T-cell (primary cell): ENCODE measurements around the gene NUDT3. TPM values are rescaled to one million over a fixed set of nuclear protein-coding genes. Genes with fewer than 3 reads are reported as not detected.

Experiments
- ATAC-seq, 4 experiments: fragments of 200-7000 bp in 3 of 4; fragments of 150-1000 bp in 1 of 4; cut with Tn5 transposase; replicated peaks in 1 of 4; 1 replicate in 3 of 4; 2 replicates in 1 of 4; pipeline ENCODE4 v1.10.0; 2021; ENCODE audit warnings: moderate library complexity in 3 of 4, mild to moderate bottlenecking in 2 of 4, moderate number of reproducible peaks in 1 of 4
- CTCF ChIA-PET, 2 donors: fragments of 300-600 bp; sonication (Branson Sonifier 250); formaldehyde crosslinking; loops; one replicate each; lab custom pipeline; 2022; ENCODE audit warnings: antibody characterized with exemption in 2 of 2; lab: Charles Lee
- POLR2A ChIA-PET, 2 donors: fragments of 300-600 bp; sonication (Branson Sonifier 250); formaldehyde crosslinking; loops; one replicate each; lab custom pipeline; 2022; ENCODE audit warnings: antibody characterized with exemption in 2 of 2; lab: Charles Lee
- DNase-seq, 35 experiments: peaks; one replicate each; pipeline versions ENCODE4 v3.0.0 to v3.0.0-alpha.2; 2013 to 2023
- H3K27ac ChIP-seq: one replicate; pipeline ENCODE4 v1.5.1; 2013; ENCODE audit warnings: low read length
- H3K27me3 ChIP-seq, 2 experiments: replicated peaks in 1 of 2; 1 replicate in 1 of 2; 2 replicates in 1 of 2; pipeline versions ENCODE4 v1.6.1 to v1.7.0; 2013; ENCODE audit warnings: low read length in 1 of 2, mixed read lengths in 1 of 2; ENCODE audit not compliant: control insufficient read depth in 2 of 2, insufficient read depth in 2 of 2; ENCODE audit errors: extremely low read depth in 1 of 2
- H3K36me3 ChIP-seq, 2 donors: 1 replicate in 1 of 2; 2 replicates in 1 of 2; pipeline versions ENCODE4 v1.6.1 to v1.7.0; 2013; ENCODE audit warnings: low read length in 1 of 2; ENCODE audit not compliant: control insufficient read depth in 2 of 2, insufficient read depth in 1 of 2; ENCODE audit errors: extremely low read depth in 1 of 2
- H3K4me1 ChIP-seq, 2 experiments: 1 replicate in 1 of 2; 2 replicates in 1 of 2; pipeline versions ENCODE4 v1.6.1 to v1.7.0; 2013; ENCODE audit warnings: low read length in 2 of 2, mixed read lengths in 1 of 2; ENCODE audit not compliant: insufficient read depth in 2 of 2, control insufficient read depth in 1 of 2; ENCODE audit errors: extremely low read depth in 1 of 2
- H3K4me3 ChIP-seq, 2 donors: 1 replicate in 1 of 2; 2 replicates in 1 of 2; pipeline versions ENCODE4 v1.5.1 to v1.7.0; 2013; ENCODE audit warnings: mild to moderate bottlenecking in 2 of 2, low read length in 1 of 2, moderate library complexity in 1 of 2; ENCODE audit not compliant: control insufficient read depth in 1 of 2; ENCODE audit errors: extremely low read depth in 1 of 2
- H3K9me3 ChIP-seq: 2 replicates; pipeline ENCODE4 v1.7.0; 2013
- H3K27ac Mint-ChIP-seq, 2 donors: one replicate each; pipeline ENCODE4 v1.8.0; 2020 to 2021; ENCODE audit warnings: mild to moderate bottlenecking in 2 of 2, mixed read lengths in 2 of 2
- H3K27me3 Mint-ChIP-seq, 2 donors: one replicate each; pipeline ENCODE4 v1.8.0; 2021 to 2022; ENCODE audit warnings: mixed read lengths in 2 of 2
- H3K36me3 Mint-ChIP-seq: one replicate; pipeline ENCODE4 v1.8.0; 2021; ENCODE audit warnings: mixed read lengths
- H3K4me1 Mint-ChIP-seq, 3 donors: one replicate each; pipeline ENCODE4 v1.8.0; 2020 to 2022; ENCODE audit warnings: mixed read lengths in 3 of 3, mild to moderate bottlenecking in 1 of 3
- H3K4me3 Mint-ChIP-seq, 3 donors: one replicate each; pipeline ENCODE4 v1.8.0; 2020 to 2022; ENCODE audit warnings: mild to moderate bottlenecking in 3 of 3, mixed read lengths in 3 of 3, moderate library complexity in 3 of 3
- H3K9me3 Mint-ChIP-seq, 3 donors: one replicate each; pipeline ENCODE4 v1.8.0; 2020 to 2022; ENCODE audit warnings: mixed read lengths in 3 of 3
- WGBS: methylation state at CpG from one replicate; pipeline ENCODE4 v1.1.5; 2013; ENCODE audit warnings: missing lambda C conversion rate; ENCODE audit not compliant: insufficient coverage; 5-methylcytosine and 5-hydroxymethylcytosine counted together
- total RNA-seq, 35 experiments: library from RNA in 6 of 35; stranded (reverse) in 6 of 35; fragments of 120-200 nt in 1 of 35; gene quantifications; one replicate each; pipeline versions ENCODE4 v1.2.1 to v1.2.4 and lab custom pipeline; 2013 to 2026

NUDT3 gene
- total RNA-seq, 5 donors from 2014 or later (not counting 1 experiment from before 2014, with no cell fraction given): 23.5 to 31.0 (median 28.9) TPM

DNA sequence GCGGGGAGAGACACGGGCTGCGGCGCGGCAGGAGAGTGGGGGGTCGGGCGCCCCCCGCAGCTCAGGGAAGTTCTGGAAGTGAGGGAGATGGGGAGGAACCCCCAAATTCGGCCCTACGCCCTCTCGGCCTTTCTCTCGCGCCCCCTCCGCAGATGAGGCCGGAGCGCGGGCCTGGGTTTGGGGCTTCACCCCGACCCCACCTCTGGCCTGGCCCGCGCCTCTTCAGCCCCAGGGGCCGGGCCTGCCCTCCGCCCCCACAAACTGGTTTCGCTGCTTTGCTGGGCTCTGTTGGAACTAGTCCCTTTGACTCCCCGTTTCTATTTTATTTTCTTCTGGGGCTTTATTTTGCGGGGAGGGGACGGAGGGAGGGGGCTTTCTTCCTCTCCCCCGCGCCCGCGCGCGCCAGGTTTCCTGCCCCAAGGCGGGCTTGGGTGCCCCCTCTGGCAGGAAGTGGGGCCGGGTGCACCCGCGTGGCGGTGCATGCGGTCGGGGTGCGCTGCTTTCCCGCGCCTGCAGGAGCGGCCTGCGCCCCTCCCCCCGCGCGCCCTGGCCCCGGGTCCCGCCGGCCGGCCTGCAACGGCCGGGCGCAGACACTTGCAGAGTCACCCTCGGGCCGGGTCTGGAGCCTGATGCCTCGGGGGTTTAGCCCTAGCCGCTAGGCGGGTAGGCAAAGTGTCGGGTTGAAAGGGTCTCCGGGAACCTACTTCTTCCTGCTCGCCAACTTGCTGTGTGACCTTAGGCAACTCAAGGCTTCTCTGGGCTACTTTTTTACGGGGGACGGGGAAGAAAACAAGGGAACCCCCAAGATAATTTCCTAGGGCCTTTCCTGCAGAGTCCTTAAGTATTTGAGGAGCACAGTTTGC, 154.5 kb downstream of the NUDT3 start:
- Mint-ChIP-seq H3K27me3 (no peaks in the 10 kb centered on the region), H3K36me3 (peaks cover 12% of the 10 kb centered on the region), H3K27ac (peak overlapping the region; percentile 89 to 96), H3K4me3 (peak overlapping the region; percentile 76 to 85 (median 83)), H3K4me1 (peaks cover 41 to 50% (median 48%) of the 10 kb centered on the region in 3 donors), H3K9me3 (no peaks in the 10 kb centered on the region)
- CTCF ChIA-PET: no interaction called here
- no peaks in the 10 kb centered on the region for H3K9me3 ChIP-seq
- POLR2A ChIA-PET: no interaction called here
- peak overlapping the region; percentile 75 to 86 for H3K4me3 ChIP-seq
- WGBS: 0% methylated on average over 42 of the region's 64 CpGs
- peaks cover 17 to 44% of the 10 kb centered on the region in 2 experiments for H3K4me1 ChIP-seq
- DNase-seq: peak; percentile 48 to 81 (median 65)
- ATAC-seq: peak; percentile 25 to 41 (median 32)
- H3K27me3 ChIP-seq: no peaks in the 10 kb centered on the region
- H3K36me3 ChIP-seq: peaks cover 17 to 23% of the 10 kb centered on the region in 2 donors
- H3K27ac ChIP-seq: peak overlapping the region; percentile 80

DNA sequence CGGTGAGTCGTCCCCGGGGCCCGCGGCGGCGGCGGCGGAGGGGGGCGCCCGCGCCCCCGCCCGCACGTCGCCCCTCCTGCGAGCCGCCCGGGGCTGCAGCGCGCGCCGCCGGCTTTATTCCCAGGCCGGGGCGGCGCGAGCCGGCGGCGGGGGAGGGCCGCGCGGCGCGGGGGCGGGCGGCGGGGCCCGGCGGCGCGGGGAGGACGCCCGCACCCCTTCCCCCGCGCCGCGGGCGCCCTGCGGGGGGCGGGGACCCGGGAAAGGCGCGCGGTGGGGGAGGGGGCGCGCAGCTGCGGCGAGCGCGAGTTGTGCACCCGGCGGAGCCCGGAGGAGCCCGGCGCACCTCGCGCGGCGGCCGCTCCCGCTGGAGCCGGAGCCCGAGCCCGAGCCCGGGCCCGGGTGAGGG, 155.2 kb downstream of the NUDT3 start:
- H3K9me3 ChIP-seq: no peaks in the 10 kb centered on the region
- H3K36me3 Mint-ChIP-seq: peaks cover 8% of the 10 kb centered on the region
- H3K27ac Mint-ChIP-seq: no peak overlapping the region
- no peaks in the 10 kb centered on the region for H3K27me3 ChIP-seq
- peak in 14 of 35 experiments; percentile 17 to 63 (median 29) for DNase-seq
- H3K36me3 ChIP-seq: peaks cover 17% of the 10 kb centered on the region in 2 donors
- ATAC-seq: peak; percentile 5 to 15 (median 9)
- POLR2A ChIA-PET: interaction anchor here (0.5 to 1.3 kb wide), 13 partner anchors 10 to 1252 kb away, joined by 3 to 10 read pairs (median 4); partner anchors contain the start of genes RPS10 (in 1 of the 2) and SMIM29 (in 1 of the 2)
- no peaks in the 10 kb centered on the region for H3K9me3 Mint-ChIP-seq
- H3K4me1 ChIP-seq: peaks cover 15 to 39% of the 10 kb centered on the region in 2 experiments
- H3K4me3 ChIP-seq: peak overlapping the region; percentile 75 to 94
- H3K4me3 Mint-ChIP-seq: peak overlapping the region in 1 of 3 donors; percentile 91
- CTCF ChIA-PET: interaction anchor here in 1 of 2 donors (1.0 to 1.3 kb wide), 3 partner anchors 10 to 42 kb away, joined by 4 to 7 read pairs (median 6); partner anchors contain the start of gene SMIM29
- H3K4me1 Mint-ChIP-seq: peaks cover 35 to 44% (median 42%) of the 10 kb centered on the region in 3 donors
- WGBS: under 1% methylated on average over 68 of the region's 78 CpGs
- no peaks in the 10 kb centered on the region for H3K27me3 Mint-ChIP-seq
- peak overlapping the region; percentile 80 for H3K27ac ChIP-seq

DNA sequence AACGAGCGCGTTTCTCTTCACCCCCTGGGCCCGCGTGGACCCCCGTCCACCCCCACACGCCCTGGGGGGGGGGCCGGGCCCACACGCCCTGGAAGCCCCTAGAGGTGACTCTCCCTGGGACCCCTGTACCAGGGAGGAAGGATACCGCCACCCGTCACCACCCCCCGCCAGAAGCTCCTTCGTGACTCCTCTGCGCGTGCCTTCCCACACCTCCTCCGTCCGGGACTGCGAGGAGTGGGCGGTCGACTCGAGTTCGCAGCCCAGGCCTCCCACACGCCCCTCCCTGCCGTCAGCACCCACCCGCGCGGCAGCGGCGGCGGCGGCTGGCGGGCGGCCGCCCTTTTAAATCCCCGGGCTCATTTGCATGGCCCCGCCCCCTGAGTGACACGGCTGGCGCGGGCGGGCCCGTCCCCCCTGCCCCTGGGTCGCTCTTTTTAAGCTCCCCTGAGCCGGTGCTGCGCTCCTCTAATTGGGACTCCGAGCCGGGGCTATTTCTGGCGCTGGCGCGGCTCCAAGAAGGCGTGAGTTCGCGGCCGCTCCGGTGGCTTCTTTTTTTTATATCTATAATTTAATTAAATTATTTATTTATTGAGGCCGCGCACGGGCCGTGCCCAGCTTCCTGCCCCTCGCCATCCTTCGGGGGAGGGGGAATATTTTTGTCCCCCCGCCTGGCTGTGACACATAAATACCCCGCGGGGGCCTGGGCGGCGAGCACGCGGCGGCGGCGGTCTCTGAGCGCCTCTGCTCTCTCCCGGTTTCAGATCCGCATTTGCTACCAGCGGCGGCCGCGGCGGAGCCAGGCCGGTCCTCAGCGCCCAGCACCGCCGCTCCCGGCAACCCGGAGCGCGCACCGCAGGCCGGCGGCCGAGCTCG, 155.8 kb downstream of the NUDT3 start, which contains the start of gene HMGA1:
HMGA1 (plus strand) TSS at position 431 of the 873 bp plus-strand sequence. CDS start 3,908 bp downstream, outside the sequence.
- peak within 1 kb of the TSS; percentile 99 for H3K27ac ChIP-seq
- ATAC-seq (peak; percentile 72 to 76 (median 73)), DNase-seq (peak; percentile 77 to 95 (median 86))
- no peaks in the 10 kb centered on the region for H3K27me3 Mint-ChIP-seq
- peaks cover 29 to 37% (median 37%) of the 10 kb centered on the region in 3 donors for H3K4me1 Mint-ChIP-seq
- peak within 1 kb of the TSS; percentile 86 to 91 (median 89) for H3K4me3 Mint-ChIP-seq
- H3K9me3 Mint-ChIP-seq: no peaks in the 10 kb centered on the region
- POLR2A ChIA-PET: interaction anchor here (0.5 to 1.3 kb wide), 15 partner anchors 10 to 1252 kb away, joined by 3 to 10 read pairs (median 4); partner anchors contain the start of genes RPS10 (in 1 of the 2) and SMIM29 (in 1 of the 2)
- no peaks in the 10 kb centered on the region for H3K9me3 ChIP-seq
- H3K36me3 Mint-ChIP-seq: peaks cover 5% of the 10 kb centered on the region
- H3K36me3 ChIP-seq: peaks cover 10 to 12% of the 10 kb centered on the region in 2 donors
- CTCF ChIA-PET: interaction anchor here (0.7 to 1.3 kb wide), 6 partner anchors 9 to 446 kb away, joined by 3 to 7 read pairs (median 4); partner anchors contain the start of gene SMIM29 (in 1 of the 2)
- H3K27me3 ChIP-seq: no peaks in the 10 kb centered on the region
- under 1% methylated on average over 73 of the region's 91 CpGs for WGBS
- H3K4me1 ChIP-seq: peaks cover 15 to 36% of the 10 kb centered on the region in 2 experiments
- H3K27ac Mint-ChIP-seq: peak within 1 kb of the TSS; percentile 96 to 97
- peak within 1 kb of the TSS; percentile 75 to 94 for H3K4me3 ChIP-seq

DNA sequence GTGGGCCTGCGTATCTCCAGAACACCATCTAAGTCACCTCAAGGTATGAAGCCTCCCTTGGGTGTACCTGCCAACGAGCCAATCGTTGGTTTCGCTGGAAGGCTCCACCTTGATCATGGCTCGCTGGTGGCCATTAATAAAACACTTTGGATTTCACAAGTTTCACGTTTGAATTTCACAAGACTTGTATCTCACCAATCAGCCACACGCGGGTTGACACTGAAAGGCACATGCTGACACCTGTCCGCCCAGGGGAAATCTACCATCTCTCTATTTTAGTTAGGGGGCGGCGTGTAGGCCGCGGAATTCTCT, 156.4 kb downstream of the NUDT3 start:
- H3K9me3 Mint-ChIP-seq: no peaks in the 10 kb centered on the region
- CTCF ChIA-PET: interaction anchor here (0.7 to 1.3 kb wide), 5 partner anchors 8 to 445 kb away, joined by 3 to 7 read pairs (median 4); partner anchors contain the start of gene SMIM29 (in 1 of the 2)
- POLR2A ChIA-PET: interaction anchor here in 1 of 2 donors (0.5 to 1.3 kb wide), 3 partner anchors 13 to 918 kb away, joined by 4 to 10 read pairs (median 5); no protein-coding TSS in a partner anchor
- peaks cover 29 to 32% (median 32%) of the 10 kb centered on the region in 3 donors for H3K4me1 Mint-ChIP-seq
- H3K27me3 Mint-ChIP-seq: no peaks in the 10 kb centered on the region
- DNase-seq: peak in 33 of 35 experiments; percentile 50 to 84 (median 69)
- WGBS: 2% methylated on average over 9 of the region's 13 CpGs
- no peaks in the 10 kb centered on the region for H3K27me3 ChIP-seq
- H3K36me3 ChIP-seq: peaks cover 4 to 10% of the 10 kb centered on the region in 2 donors
- H3K9me3 ChIP-seq: no peaks in the 10 kb centered on the region
- peak overlapping the region; percentile 62 to 94 for H3K4me3 ChIP-seq
- peaks cover 2% of the 10 kb centered on the region for H3K36me3 Mint-ChIP-seq
- H3K27ac ChIP-seq: peak overlapping the region; percentile 99
- peak; percentile 44 to 54 (median 47) for ATAC-seq
- H3K27ac Mint-ChIP-seq: peak overlapping the region; percentile 96 to 97
- peak overlapping the region; percentile 86 to 91 (median 89) for H3K4me3 Mint-ChIP-seq
- peaks cover 15 to 35% of the 10 kb centered on the region in 2 experiments for H3K4me1 ChIP-seq

DNA sequence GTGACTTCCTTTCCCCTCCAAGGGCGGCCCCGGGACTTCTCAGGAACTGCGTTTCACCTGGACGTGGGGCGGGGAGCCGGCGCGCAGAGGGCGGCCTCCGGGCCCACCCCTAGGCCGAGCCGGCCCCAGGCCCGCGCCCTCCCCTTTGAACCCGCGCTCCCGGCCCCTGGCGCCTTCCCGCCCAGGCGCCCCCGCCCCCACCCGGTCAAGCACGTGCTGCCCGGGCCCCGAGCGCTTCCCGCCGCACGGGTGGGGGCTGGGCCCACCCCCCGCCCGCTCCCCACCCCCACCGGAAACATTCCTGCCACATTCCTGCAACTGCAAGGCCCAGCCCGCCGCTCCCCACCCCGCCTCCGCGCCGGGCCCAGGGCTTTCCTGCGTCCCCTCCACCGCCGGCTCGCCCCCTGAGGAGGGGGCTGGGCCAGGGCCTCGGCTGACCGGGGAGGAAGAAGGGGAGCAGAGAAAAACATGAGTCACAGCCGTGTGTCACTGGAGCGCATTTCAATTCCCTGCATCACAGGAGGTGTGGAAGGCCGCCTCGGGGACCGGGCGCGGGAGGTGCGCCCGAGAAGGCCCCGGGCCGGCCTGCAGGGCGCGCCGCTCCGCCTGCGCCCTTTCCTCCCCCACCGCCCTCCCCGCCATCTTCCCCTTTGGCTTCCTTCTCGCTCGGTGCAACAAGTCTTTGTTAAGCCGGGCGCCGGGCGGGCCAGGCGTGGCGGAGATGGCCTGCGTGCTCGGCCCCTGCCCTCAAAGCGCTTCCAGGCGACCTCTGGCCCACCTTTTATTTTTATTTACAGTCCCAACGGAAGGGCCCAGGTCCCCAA, 156.9 kb downstream of the NUDT3 start:
- peaks cover 0 to 5% of the 10 kb centered on the region in 2 donors for H3K36me3 ChIP-seq
- H3K4me3 ChIP-seq: peak overlapping the region; percentile 62 to 94
- H3K9me3 Mint-ChIP-seq: no peaks in the 10 kb centered on the region
- no peaks in the 10 kb centered on the region for H3K36me3 Mint-ChIP-seq
- POLR2A ChIA-PET: interaction anchor here in 1 of 2 donors (1.3 kb wide), 1 partner anchor 12 kb away, joined by 10 read pairs; no protein-coding TSS in a partner anchor
- H3K27me3 Mint-ChIP-seq: no peaks in the 10 kb centered on the region
- WGBS: under 1% methylated on average over 48 of the region's 75 CpGs
- H3K9me3 ChIP-seq: no peaks in the 10 kb centered on the region
- peak overlapping the region; percentile 86 to 91 (median 89) for H3K4me3 Mint-ChIP-seq
- CTCF ChIA-PET: interaction anchor here in 1 of 2 donors (1.3 kb wide), 2 partner anchors 14 to 40 kb away, joined by 6 to 7 read pairs; partner anchors contain the start of gene SMIM29
- H3K27ac Mint-ChIP-seq: peak overlapping the region; percentile 96 to 97
- peak overlapping the region; percentile 99 for H3K27ac ChIP-seq
- peak; percentile 35 to 47 (median 39) for ATAC-seq
- no peaks in the 10 kb centered on the region for H3K27me3 ChIP-seq
- peaks cover 11 to 35% of the 10 kb centered on the region in 2 experiments for H3K4me1 ChIP-seq
- peaks cover 28 to 29% (median 29%) of the 10 kb centered on the region in 3 donors for H3K4me1 Mint-ChIP-seq
- peak in 32 of 35 experiments; percentile 47 to 80 (median 60) for DNase-seq
